GM18951 (cell line): ENCODE data around the gene FRMD1.
"Not testable (repeated sequence)": the region's sequence is repeated elsewhere in the genome, so short reads cannot be mapped to it uniquely, and the experiment has no call there.

Experiments
- POLR2A ChIP-seq: IDR thresholded peaks from 4 replicates; pipeline ENCODE4 v1.6.1; 2011; ENCODE audit warnings: mild to moderate bottlenecking; ENCODE audit not compliant: insufficient read length, insufficient read depth; ENCODE audit errors: extremely low read depth
- in situ Hi-C: fragments of 300-500 bp; cut with MboI; formaldehyde crosslinking; loops from one replicate; pipeline ENCODE4 v1.12.0; 2022; ENCODE audit warnings: low sequenced_read_pairs, mixed read lengths, inconsistent platforms; ENCODE audit not compliant: unreplicated experiment

FRMD1 gene

DNA sequence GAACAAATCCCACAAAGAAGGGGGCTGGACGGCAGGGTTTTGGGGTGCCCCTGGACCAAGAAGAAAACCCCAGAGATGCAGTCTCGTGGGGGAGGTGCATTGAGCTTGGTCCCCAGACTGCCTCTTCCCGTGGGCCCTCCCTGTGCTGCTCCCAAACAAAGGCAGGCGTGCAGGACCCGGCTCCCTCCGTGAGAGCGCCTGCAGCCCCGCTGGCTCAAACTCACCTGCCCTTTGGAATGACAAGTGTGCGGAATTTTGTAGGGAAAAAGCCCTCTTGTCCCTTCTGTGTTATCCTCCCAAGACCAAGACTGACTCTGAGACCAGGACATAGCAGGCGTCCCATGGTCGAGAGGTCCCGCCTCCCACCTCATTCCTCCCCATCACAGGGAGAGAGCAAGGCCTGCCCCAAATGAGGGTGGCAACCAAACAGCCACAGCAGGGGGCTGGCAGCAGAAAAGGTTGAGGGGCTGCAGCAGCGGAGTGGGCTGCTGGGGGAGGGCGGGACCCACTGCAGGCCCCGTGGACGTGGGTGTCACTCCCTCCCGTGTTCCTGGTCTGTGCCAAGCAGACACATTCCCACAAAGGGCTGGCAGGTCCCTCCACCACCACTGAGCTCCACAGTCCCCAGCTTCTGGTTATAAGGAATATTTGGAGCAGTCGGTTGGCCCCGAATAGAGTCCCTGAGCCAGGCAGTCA, 5.6 kb upstream of the FRMD1 start:
- in situ Hi-C loops, result no loop called here
- no peak for TF ChIP-seq POLR2A

DNA sequence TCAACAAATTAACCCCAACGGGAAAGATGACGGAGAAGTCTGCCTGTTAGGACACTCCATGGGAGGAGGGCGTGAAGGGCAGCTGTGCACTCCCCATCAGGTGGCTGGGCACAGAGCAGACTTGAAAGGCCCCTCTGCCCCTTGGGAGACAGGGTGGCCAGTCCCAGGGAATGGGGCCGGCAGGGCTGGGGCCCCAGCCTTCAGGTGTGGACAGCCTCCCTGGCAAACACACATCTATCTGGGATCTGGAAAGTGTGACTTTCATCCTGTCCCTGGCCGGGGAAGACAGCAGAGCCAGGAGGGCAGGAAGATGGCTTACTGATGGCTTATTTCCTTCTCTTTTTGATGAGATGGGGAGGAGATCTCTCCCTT, 4.5 kb upstream of the FRMD1 start:
- no peak for TF ChIP-seq POLR2A
- in situ Hi-C loops, result no loop called here

DNA sequence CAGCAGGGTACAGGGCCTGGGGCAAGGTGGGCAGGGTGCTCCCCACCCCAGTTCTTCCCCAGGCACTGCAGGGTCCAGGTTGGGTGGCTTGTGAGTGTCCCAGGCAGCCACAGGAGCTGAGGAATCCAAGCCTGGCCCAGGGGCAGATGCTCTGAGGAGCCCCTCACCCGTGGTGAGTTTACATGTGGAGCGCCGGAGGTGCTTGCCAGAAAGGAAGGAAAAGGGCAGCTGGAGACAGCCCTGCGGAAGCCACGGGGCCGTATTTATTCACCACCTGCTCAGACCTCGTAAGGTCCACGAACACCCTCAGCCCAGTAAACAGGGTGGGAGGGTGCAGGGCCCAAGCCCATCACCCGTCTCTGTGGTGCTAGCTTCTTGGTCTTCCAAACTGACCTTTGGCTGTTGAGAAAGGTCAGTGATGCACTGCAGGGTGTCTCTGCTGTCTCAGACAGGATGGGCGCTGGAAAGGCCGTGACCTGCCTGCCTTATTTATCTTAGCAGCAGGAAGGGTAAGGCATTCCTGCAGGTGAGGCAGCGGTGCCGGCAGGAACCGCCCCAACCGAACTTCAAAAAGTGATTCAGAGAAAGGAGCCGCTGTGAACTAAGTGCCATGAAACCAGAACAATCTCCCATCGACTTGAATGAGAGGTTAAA, 4.0 kb upstream of the FRMD1 start:
- in situ Hi-C loops, result no loop called here
- no peak for TF ChIP-seq POLR2A

DNA sequence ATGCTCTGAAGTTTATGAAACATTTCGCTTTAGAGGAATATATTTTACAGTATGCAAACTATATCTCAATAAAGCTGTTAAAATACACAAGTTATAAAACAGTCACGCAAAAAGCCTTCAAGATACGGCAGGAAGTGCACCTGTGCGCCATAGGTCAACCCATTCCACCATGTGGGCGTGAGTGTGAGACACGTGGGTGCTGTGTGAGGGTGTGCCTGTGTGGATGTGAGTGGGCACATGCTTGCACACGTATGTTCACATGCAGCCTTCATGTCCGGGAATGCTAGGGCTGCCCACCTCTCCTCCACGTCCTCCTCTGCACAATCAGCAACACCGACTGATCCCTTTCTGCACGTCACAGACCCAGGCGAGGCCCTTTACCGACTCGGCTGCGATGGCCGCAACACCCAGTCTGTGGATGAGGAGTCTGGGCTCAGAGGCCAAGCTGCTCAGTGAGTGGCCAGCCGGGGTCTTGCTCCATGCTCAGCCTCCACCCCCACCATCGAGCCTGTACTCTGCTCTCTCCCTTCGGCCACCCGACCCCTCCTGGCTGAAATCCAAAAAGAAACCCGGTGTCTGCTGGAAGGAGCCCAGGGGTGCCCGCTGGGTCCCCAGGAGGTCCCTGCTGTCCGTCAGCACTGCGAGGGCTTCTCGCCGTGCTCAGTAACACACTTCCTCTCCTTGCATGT, 3.0 kb upstream of the FRMD1 start:
- in situ Hi-C loops, result no loop called here
- no peak for TF ChIP-seq POLR2A

DNA sequence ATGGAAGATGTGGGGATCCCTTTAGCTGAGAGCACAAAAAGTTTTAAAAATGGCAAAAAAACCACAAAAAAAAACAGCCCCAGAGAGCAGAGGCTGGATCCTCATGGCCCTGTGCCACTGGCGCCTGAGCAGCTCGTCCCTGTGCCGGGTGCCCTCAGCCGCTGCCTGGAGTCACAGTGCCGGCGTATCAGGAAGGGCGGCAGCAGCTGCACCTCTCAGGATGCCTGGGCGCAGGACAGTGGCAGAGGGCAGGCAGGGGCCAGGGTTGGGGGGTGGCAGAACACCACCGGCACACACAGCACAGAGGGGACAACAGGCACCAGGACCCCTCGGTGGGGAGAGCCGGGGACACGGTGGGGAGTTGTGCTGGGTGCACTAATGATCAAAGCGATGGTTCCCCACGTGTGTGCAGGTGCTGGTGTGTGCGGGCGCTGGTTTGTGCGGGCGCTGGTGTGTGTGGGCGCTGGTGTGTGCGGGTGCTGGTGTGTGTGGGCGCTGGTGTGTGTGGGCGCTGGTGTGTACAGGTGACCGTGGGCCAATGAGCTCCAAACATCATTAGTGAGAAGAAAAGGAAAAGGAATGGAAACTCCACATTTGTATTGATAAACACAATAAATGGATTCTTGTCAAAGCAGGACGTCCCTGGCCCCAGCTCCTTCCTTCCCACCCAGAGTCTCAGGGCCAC, 1.5 kb upstream of the FRMD1 start:
- TF ChIP-seq POLR2A, result no peak
- in situ Hi-C loops, result no loop called here

DNA sequence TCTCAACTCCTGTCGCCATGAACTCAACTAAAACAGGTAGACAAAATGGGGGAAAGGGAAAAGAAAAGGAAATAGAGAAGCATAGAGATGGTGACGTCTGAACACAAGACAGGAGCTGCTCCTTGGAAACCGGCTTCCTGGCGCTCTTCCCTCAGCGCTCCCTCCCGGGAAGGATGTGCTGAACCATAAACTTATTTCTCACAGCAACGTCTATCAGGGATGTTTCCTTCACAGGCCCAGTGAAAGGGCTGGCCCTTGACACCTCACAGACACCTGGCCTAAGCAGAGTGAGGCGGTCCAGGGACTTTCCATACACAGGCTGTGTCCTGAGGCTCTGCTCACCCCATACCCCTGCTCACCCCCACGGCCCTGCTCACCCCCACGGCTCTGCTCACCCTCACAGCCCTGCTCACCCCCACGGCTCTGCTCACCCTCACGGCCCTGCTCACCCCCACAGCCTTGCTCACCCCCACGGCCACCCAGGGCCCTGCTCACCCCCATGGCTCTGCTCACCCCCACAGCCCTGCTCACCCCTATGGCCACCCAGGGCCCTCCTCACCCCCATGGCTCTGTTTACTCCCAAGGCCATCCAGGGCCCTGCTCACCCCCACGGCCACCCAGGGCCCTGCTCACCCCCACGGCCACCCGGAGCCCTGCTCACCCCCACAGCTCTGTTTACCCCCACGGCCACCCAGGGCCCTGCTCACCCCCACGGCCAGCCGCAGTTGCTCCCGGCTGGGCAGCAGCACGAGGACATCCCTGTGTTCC, 653 bp downstream of the FRMD1 start:
- in situ Hi-C loops, result no loop called here
- TF ChIP-seq POLR2A, result no peak

DNA sequence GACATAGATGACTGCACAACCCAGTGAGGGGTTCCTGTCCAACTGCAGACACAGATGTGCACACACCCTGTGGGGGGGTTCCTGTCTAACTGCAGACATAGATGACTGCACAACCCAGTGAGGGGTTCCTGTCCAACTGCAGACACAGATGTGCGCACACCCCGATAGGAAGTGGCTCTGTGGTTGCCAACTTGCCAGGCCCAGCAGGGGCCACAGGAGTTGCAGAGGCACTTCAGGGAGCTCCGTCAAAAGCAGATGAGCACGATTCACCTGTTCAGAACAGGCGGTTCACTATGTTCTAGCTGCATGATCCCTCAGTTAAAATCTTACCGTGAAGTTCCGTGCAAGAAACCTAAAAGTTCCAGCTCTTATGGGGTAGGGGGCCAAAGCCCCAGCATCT, 1.6 kb downstream of the FRMD1 start:
- in situ Hi-C loops, result not testable (repeated sequence)

DNA sequence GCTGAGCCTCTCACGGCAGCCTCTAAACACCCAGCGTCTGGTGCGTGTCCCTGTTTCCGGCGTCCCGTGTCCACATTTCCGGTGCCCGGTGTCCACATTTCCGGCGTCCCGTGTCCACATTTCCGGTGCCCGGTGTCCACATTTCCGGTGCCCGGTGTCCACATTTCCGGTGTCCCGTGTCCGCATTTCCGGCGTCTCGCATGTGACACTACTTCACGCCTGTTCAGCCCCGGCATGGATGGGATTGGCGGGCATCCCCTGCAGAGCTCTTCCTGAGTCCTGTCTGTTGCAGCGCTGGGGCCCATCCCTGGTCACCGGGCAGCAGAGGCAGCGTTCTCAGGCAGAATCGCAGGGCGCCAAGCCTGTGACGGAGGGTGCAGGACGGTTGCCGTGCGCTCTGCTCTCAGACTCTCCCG, 3.2 kb downstream of the FRMD1 start:
- in situ Hi-C loops, result no loop called here
- no peak for TF ChIP-seq POLR2A

DNA sequence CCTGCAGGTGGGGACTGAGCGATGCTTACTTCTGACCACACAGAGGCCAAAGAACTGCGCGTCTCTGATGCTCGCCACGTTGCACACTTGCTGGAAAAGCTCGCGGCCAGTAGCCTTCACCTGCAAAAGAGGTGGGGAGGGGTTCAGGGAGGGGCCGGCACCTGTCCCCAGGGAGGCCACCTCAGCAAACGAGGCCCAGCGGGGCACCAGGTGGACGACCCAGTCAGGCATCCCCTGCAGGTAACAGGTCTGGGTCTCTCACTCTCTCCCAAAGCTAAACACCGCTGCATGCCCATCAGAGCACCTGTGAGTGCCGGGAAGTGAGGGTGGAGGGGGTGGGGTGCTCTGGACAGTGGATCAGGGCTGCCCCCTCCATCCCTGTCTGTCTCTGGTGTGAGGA, 3.8 kb downstream of the FRMD1 start:
- TF ChIP-seq POLR2A, result no peak
- in situ Hi-C loops, result no loop called here

DNA sequence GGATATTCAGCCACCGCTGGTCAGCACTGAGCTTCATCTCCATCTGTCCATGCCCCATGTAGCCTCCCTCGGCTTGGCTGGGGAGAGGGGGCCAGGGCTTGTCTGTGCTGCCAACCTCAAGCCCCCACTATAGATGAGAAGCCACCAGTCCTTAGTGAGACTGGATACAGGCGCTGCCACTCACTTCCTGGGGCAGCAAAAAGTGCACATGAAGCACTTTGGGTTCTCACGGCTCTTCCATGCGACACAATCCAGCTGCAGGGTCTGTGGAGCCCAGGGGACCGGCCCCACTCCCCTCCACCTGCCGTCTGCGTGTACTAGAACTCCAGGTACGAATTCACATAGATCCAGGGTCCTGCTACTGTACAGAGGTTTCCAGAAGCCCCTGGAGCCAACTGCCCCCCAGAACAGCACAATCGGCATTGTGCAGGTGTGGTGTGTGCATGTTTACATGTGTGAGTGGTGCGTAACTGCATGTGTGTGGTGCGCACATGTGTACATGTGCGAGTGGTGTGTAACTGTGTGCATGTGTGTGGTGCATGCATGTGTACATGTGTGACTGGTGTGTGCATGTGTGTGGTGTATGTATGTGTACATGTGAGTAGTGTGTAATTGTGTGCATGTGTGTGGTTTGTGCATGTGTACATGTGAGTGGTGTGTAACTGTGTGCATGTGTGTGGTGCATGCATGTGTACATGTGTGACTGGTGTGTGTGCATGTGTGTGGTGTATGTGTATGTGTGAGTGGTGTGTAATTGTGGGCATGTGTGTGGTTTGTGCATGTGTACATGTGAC, 4.9 kb downstream of the FRMD1 start:
- in situ Hi-C loops, result no loop called here
- TF ChIP-seq POLR2A, result no peak

DNA sequence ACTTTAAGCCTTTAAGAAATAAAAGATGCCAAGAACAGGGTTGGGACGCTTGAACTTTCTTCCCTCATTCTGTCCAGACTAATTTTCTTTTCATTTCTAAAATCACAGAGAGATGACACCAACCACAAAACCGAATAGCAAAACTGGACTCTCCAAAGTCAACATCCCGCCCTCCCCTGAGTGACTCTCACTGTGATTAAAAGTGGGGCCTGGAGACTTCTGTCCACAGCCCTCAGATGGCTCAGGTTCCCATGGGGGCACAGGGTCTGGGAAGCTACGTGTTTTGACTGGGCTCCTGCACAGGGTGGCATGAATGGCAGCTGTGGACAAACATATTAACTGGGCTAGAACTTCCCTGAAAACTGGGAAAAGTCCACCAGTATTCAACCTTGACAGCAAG, 6.3 kb downstream of the FRMD1 start:
- no peak for TF ChIP-seq POLR2A
- in situ Hi-C loops, result no loop called here

DNA sequence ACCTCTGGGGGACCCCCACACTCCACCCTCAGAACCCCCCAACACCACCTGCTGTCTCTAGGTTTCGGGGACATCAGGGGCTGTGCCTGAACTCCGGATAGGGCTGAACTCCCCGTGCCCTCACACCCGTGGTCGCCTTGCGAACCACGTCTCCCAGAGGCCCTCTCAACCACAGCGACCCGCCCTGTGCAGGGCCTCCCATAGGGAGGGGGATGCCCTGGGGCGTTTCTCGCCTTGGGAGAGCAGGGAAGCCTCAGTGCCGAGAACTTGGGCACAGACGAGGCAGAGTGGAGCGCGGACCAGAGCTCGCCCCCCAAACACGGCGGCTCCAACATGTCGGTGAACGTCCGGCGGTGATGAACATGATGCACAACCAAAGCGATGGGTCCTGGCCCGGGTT, 6.8 kb downstream of the FRMD1 start:
- TF ChIP-seq POLR2A, result no peak
- in situ Hi-C loops, result no loop called here
